HepG2 (cell line): ENCODE data around the gene IGFN1. TPM values are rescaled to one million over a fixed set of nuclear protein-coding genes. Genes with fewer than 3 reads are reported as not detected.

Experiments
- CENPT ChIP-seq: sonication (generic); formaldehyde crosslinking; IDR thresholded peaks from 2 replicates; pipeline ENCODE4 v1.8.0; 2022; ENCODE audit warnings: low read depth, mild to moderate bottlenecking, moderate library complexity, missing genetic modification reagents
- MIER3 ChIP-seq: IDR thresholded peaks from 2 replicates; pipeline ENCODE4 v1.6.1; 2016; ENCODE audit warnings: missing compliant biosample characterization, borderline replicate concordance
- NFATC3 ChIP-seq: sonication (generic); formaldehyde crosslinking; IDR thresholded peaks from 2 replicates; pipeline ENCODE4 v1.5.1; 2020; ENCODE audit warnings: mild to moderate bottlenecking, missing genetic modification reagents
- POLR2AphosphoS5 ChIP-seq: IDR thresholded peaks from 2 replicates; pipeline ENCODE4 v1.6.1; 2012; ENCODE audit warnings: low read depth, low read length
- RAD51 ChIP-seq: fragments of 450-650 bp; IDR thresholded peaks from 2 replicates; pipeline ENCODE4 v1.6.1; 2016; ENCODE audit warnings: borderline replicate concordance
- RBM22 ChIP-seq: fragments of 200-400 bp; formaldehyde crosslinking; optimal IDR thresholded peaks from 2 replicates; pipeline ENCODE3; 2017; ENCODE audit warnings: mild to moderate bottlenecking, low read length, moderate library complexity
- SIN3B ChIP-seq: fragments of 150-350 bp; IDR thresholded peaks from 2 replicates; pipeline ENCODE4 v1.6.1; 2014; ENCODE audit warnings: low read length
- SNRNP70 ChIP-seq: fragments of 200-400 bp; formaldehyde crosslinking; IDR thresholded peaks from 2 replicates; pipeline ENCODE4 v1.6.1; 2017; ENCODE audit warnings: mild to moderate bottlenecking, low read depth, low read length, moderate library complexity
- SP2 ChIP-seq: sonication (generic); formaldehyde crosslinking; IDR thresholded peaks from 2 replicates; pipeline ENCODE4 v1.5.1; 2020; ENCODE audit warnings: mild to moderate bottlenecking, missing genetic modification reagents
- TOE1 ChIP-seq: sonication (generic); formaldehyde crosslinking; IDR thresholded peaks from 2 replicates; pipeline ENCODE4 v1.4.0; 2020; ENCODE audit warnings: mild to moderate bottlenecking, missing genetic modification reagents
- ZMYM2 ChIP-seq: sonication (generic); formaldehyde crosslinking; IDR thresholded peaks from 2 replicates; pipeline ENCODE4 v1.8.0; 2022; ENCODE audit warnings: mild to moderate bottlenecking, missing genetic modification reagents
- ZNF224 ChIP-seq: sonication (generic); formaldehyde crosslinking; IDR thresholded peaks from 2 replicates; pipeline ENCODE4 v1.5.0; 2020; ENCODE audit warnings: mild to moderate bottlenecking, missing genetic modification reagents
- ZNF350 ChIP-seq: sonication (generic); formaldehyde crosslinking; IDR thresholded peaks from 2 replicates; pipeline ENCODE4 v1.4.0; 2020; ENCODE audit warnings: mild to moderate bottlenecking, low read depth, missing genetic modification reagents, borderline replicate concordance
- ZNF614 ChIP-seq: IDR thresholded peaks from 2 replicates; pipeline ENCODE4 v1.6.1; 2018; ENCODE audit warnings: missing biosample characterization, missing genetic modification reagents, inconsistent platforms, borderline replicate concordance
- ZNF747 ChIP-seq: sonication (generic); formaldehyde crosslinking; IDR thresholded peaks from 2 replicates; pipeline ENCODE4 v1.8.1; 2023; ENCODE audit warnings: missing genetic modification reagents, mild to moderate bottlenecking, borderline replicate concordance
- ZSCAN21 ChIP-seq: sonication (generic); formaldehyde crosslinking; IDR thresholded peaks from 2 replicates; pipeline ENCODE4 v1.8.0; 2022; ENCODE audit warnings: mild to moderate bottlenecking, missing genetic modification reagents, moderate library complexity, borderline replicate concordance
- polyA plus RNA-seq, 8 experiments: library from polyadenylated mRNA; depleted of rRNA in 3 of 8; stranded (reverse) in 7 of 8; unstranded in 1 of 8; fragments of >200 nt; fragmentation: Illumina TruSeq in 4 of 8; extraction: Trizol in 4 of 8; gene quantifications; 2 replicates each; pipeline versions ENCODE4 v1.2.1 to v1.2.3, GENCODE V29; 2011 to 2016; ENCODE audit warnings: low read depth in 4 of 8, missing spikeins in 1 of 8, mixed read lengths in 1 of 8; ENCODE audit not compliant: insufficient read depth in 1 of 8
- total RNA-seq, 5 experiments: library from RNA; depleted of rRNA; stranded (reverse); fragments of >200 nt; fragmentation: Illumina TruSeq; extraction: Trizol; gene quantifications; 2 replicates each; pipeline ENCODE4 v1.2.3, GENCODE V29; 2016; ENCODE audit warnings: low read depth in 1 of 5
- TF ChIP-seq, protein P1 (sequence below): IDR thresholded peaks from 2 replicates; pipeline ENCODE4 v1.6.1; 2012; ENCODE audit warnings: low read length, improper control_type of control experiment
- TF ChIP-seq, protein P2 (sequence below): sonication (generic); formaldehyde crosslinking; IDR thresholded peaks from 2 replicates; pipeline ENCODE4 v1.4.0; 2020; ENCODE audit warnings: missing genetic modification reagents
- TF ChIP-seq, protein P3 (sequence below): sonication (generic); formaldehyde crosslinking; conservative IDR thresholded peaks from 2 replicates; pipeline ENCODE4 v1.4.0; 2020; ENCODE audit warnings: mild to moderate bottlenecking, missing genetic modification reagents, moderate library complexity
- TF ChIP-seq, protein P4 (sequence below): sonication (generic); formaldehyde crosslinking; IDR thresholded peaks from 2 replicates; pipeline ENCODE4 v1.8.1; 2022; ENCODE audit warnings: mild to moderate bottlenecking, missing genetic modification reagents

Gene IGFN1
- total and polyA plus RNA-seq, 2 of the 13 experiments (the other 11 are each of a cell fraction or from before 2014, with no cell fraction given) = 0.04 to 0.05 TPM

DNA sequence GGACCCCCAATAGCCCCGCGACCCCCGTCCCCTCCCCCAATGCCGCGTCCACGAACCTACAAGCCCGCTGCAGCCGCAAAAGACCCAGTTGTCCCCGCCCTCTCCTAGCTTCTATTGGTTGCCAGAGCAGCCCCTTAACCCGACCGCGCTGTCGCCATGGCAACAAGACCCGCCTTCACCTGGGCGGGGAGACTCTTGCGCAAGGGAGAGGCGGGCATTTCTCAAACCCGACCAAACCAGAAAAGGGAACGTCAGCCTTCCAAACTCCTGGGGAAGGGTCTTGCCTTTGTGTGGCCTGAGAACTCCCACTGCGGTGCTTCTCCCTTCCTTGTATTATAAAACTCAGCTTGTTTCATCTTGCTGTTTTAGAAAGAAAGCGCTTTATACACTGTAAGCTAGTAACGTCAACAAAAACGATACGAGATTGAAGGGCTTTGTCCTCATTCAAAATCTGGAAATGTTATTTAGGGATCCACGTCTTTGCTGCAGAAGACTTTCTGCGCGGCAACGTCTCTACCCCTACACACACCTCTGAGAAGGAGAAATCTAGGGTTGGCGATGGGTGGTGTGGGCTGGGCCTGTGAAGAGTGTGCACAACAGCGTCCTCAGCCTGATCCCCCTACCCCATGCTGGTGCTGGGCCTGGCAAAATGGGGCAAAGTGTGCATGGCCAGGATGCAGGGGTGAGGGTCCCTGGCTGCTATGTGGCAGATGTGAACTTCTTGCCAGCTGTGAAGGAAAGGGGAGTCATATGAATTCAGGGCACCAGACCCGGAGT lies 36.0 kb upstream of the IGFN1 start, which contains the start of gene TMEM9 (continued):
- TF ChIP-seq ZNF224 (CRISPR knock-in tag) (no peak), ZNF350 (CRISPR knock-in tag) (peak; percentile 60), SP2 (CRISPR knock-in tag) (peak; percentile 93), CENPT (CRISPR knock-in tag) (no peak), ZSCAN21 (0 out of 2 replicates have a peak, but pooled peaks have one; percentile 24), ZNF614 (CRISPR knock-in tag) (no peak), SIN3B (no peak), ZNF747 (CRISPR knock-in tag) (no peak), MIER3 (CRISPR knock-in tag) (no peak), RAD51 (no peak), TOE1 (CRISPR knock-in tag) (no peak), NFATC3 (CRISPR knock-in tag) (no peak), ZMYM2 (CRISPR knock-in tag) (no peak), POLR2AphosphoS5 (peak; percentile 63), RBM22 (peak; percentile 97), SNRNP70 (no peak)
- TF ChIP-seq, protein P1, sequence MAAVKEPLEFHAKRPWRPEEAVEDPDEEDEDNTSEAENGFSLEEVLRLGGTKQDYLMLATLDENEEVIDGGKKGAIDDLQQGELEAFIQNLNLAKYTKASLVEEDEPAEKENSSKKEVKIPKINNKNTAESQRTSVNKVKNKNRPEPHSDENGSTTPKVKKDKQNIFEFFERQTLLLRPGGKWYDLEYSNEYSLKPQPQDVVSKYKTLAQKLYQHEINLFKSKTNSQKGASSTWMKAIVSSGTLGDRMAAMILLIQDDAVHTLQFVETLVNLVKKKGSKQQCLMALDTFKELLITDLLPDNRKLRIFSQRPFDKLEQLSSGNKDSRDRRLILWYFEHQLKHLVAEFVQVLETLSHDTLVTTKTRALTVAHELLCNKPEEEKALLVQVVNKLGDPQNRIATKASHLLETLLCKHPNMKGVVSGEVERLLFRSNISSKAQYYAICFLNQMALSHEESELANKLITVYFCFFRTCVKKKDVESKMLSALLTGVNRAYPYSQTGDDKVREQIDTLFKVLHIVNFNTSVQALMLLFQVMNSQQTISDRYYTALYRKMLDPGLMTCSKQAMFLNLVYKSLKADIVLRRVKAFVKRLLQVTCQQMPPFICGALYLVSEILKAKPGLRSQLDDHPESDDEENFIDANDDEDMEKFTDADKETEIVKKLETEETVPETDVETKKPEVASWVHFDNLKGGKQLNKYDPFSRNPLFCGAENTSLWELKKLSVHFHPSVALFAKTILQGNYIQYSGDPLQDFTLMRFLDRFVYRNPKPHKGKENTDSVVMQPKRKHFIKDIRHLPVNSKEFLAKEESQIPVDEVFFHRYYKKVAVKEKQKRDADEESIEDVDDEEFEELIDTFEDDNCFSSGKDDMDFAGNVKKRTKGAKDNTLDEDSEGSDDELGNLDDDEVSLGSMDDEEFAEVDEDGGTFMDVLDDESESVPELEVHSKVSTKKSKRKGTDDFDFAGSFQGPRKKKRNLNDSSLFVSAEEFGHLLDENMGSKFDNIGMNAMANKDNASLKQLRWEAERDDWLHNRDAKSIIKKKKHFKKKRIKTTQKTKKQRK = no peak
- TF ChIP-seq, protein P2, sequence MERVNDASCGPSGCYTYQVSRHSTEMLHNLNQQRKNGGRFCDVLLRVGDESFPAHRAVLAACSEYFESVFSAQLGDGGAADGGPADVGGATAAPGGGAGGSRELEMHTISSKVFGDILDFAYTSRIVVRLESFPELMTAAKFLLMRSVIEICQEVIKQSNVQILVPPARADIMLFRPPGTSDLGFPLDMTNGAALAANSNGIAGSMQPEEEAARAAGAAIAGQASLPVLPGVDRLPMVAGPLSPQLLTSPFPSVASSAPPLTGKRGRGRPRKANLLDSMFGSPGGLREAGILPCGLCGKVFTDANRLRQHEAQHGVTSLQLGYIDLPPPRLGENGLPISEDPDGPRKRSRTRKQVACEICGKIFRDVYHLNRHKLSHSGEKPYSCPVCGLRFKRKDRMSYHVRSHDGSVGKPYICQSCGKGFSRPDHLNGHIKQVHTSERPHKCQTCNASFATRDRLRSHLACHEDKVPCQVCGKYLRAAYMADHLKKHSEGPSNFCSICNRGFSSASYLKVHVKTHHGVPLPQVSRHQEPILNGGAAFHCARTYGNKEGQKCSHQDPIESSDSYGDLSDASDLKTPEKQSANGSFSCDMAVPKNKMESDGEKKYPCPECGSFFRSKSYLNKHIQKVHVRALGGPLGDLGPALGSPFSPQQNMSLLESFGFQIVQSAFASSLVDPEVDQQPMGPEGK (CRISPR knock-in tag) = no peak
- TF ChIP-seq, protein P3, sequence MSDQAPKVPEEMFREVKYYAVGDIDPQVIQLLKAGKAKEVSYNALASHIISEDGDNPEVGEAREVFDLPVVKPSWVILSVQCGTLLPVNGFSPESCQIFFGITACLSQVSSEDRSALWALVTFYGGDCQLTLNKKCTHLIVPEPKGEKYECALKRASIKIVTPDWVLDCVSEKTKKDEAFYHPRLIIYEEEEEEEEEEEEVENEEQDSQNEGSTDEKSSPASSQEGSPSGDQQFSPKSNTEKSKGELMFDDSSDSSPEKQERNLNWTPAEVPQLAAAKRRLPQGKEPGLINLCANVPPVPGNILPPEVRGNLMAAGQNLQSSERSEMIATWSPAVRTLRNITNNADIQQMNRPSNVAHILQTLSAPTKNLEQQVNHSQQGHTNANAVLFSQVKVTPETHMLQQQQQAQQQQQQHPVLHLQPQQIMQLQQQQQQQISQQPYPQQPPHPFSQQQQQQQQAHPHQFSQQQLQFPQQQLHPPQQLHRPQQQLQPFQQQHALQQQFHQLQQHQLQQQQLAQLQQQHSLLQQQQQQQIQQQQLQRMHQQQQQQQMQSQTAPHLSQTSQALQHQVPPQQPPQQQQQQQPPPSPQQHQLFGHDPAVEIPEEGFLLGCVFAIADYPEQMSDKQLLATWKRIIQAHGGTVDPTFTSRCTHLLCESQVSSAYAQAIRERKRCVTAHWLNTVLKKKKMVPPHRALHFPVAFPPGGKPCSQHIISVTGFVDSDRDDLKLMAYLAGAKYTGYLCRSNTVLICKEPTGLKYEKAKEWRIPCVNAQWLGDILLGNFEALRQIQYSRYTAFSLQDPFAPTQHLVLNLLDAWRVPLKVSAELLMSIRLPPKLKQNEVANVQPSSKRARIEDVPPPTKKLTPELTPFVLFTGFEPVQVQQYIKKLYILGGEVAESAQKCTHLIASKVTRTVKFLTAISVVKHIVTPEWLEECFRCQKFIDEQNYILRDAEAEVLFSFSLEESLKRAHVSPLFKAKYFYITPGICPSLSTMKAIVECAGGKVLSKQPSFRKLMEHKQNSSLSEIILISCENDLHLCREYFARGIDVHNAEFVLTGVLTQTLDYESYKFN (CRISPR knock-in tag) = peak; percentile 56
- TF ChIP-seq, protein P4, sequence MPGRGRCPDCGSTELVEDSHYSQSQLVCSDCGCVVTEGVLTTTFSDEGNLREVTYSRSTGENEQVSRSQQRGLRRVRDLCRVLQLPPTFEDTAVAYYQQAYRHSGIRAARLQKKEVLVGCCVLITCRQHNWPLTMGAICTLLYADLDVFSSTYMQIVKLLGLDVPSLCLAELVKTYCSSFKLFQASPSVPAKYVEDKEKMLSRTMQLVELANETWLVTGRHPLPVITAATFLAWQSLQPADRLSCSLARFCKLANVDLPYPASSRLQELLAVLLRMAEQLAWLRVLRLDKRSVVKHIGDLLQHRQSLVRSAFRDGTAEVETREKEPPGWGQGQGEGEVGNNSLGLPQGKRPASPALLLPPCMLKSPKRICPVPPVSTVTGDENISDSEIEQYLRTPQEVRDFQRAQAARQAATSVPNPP (CRISPR knock-in tag) = no peak
